Stimulated activated CD8-positive, alpha-beta memory T cell treated with anti-CD3 and anti-CD28 coated beads, Interleukin-7, amount 100 ng/mL, for 1 hour (primary cell): ENCODE data around the gene PCED1B.
A peak's percentile ranks its signal among the peaks of the same experiment; 100 is the strongest.
"Not testable (repeated sequence)": the region's sequence is repeated elsewhere in the genome, so short reads cannot be mapped to it uniquely, and the experiment has no call there.

Experiments used
- DNase-seq, 2 donors: peaks; one replicate each; pipeline ENCODE4 v3.0.0-alpha.2; 2020; ENCODE audit warnings: low read depth in 2 of 2

PCED1B gene, protein sequence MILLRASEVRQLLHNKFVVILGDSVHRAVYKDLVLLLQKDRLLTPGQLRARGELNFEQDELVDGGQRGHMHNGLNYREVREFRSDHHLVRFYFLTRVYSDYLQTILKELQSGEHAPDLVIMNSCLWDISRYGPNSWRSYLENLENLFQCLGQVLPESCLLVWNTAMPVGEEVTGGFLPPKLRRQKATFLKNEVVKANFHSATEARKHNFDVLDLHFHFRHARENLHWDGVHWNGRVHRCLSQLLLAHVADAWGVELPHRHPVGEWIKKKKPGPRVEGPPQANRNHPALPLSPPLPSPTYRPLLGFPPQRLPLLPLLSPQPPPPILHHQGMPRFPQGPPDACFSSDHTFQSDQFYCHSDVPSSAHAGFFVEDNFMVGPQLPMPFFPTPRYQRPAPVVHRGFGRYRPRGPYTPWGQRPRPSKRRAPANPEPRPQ

DNA sequence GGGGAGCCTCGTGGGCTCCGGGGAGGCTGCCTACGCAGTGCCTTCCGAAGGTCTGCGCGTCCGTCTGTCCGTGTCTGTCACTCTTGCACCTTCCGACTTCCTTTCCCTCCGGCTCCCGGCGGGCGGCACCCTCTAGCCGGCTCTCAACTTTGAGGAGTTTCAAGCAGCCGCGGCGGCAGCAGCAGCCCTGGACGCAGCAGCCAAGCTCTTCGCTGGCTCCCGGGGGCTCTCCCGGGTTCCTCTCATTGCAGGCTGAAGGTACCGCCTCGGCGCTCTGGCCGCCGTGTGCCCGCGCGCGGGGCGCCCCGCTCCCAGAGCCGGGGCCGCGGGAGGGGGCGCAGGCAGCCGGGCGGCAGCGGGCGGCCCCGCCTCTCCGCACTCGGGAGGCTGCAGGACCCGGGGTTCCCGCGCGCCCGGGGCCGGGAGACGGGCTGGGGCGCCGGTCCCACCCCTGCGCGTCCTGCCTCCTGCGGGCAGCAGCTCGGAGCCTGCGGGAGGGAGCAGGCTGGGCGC is at the start of gene PCED1B, which contains the start of gene AMIGO2:
TSS of gene PCED1B (plus strand) at position 154 of the 513 bp plus-strand sequence. CDS start 155,443 bp downstream, outside the sequence.
TSS of gene AMIGO2 (minus strand) at position 492 of the 513 bp plus-strand sequence. CDS start 957 bp downstream, outside the sequence.
- peak; percentile 34 to 39 for DNase-seq

DNA sequence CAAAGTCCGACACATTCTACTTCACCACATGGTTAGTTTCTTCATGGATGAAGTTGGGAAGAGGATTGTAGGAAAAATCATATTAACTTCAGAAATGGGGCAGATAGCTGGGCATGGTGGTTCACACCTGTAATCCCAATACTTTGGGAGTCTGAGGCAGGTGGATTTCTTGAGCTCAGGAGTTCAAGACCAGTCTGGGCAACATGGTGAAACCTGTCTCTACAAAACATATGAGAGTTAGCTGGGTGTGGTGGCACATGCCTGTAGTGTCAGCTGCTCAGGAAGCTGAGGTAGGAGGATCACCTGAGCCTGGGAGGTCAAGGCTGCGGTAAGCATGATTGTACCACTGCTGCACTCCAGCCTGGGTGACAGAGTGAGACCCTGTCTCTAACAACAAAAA is 49.5 kb upstream of the PCED1B start:
- no peak for DNase-seq

DNA sequence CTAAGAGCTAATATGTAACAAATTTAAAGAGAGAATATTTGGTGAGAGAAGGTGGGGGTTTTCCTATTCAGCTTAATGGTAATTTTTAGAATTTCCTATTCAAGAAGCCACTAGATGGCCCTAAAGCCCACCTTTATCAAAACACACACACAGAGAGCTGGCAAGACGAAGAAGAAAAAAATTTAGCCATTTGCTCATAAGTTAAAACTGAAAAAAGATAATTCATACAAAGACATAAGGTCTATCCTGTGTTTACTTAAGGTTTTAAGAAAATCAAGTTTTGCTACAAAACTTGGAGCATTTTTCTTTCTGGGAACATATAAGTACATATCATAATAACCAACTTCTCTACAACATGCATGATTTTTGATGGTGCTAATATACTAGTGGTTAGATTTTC is 46.8 kb upstream of the PCED1B start:
- DNase-seq: no peak

DNA sequence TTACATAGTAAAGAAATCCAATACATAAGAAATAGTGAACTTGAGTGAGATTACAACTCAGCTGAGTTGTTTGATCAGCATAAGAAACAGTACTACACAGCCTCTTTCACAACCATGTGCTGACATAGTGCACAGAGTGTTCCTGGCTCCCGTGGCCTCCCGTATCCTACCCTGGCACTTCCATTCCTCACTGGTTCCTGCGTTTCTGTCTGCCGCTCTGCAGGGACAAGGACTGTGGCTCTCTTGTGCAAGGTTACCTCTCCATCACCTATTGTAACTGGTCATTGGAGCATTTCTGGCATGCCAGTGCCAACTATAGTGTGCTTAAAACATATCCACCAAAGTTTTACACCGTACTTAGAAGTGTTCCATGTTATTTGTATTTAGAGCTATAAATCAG is 46.3 kb upstream of the PCED1B start:
- DNase-seq: no peak

DNA sequence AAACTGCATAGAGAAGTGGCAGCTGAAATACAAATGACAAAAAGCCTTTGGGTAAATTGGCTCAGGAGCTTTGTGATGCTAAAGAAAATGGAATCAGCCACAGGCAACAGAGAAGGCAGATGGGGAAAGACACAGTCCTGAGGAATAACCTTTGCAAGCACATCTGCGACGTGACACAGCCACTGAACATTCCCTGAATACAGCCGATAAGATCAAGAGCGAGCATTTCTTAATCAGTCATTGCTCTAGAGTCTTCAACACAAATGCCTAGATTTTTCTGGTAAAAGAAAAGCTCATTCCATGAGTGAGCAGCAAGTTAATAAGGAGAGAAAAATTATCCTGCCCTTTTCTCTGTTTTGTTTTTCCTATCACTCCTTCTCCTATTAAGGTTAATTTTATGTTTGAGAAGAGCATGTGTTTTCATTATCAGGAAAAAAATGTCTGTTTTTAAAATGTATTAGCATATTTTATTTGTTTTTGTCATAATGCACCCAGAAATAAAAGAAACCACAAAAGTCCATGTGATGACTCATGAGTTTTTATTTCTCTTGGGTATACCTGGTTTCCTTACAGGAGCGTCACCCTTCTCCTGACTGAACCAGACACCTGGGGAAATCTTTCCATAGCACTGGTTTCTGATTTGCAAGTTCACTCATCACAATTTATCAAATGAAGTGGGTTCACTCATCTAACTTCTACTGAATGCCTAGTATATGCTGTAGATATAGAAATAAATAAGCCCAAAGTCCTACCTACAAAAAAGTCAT is 45.4 kb upstream of the PCED1B start:
- DNase-seq: no peak

DNA sequence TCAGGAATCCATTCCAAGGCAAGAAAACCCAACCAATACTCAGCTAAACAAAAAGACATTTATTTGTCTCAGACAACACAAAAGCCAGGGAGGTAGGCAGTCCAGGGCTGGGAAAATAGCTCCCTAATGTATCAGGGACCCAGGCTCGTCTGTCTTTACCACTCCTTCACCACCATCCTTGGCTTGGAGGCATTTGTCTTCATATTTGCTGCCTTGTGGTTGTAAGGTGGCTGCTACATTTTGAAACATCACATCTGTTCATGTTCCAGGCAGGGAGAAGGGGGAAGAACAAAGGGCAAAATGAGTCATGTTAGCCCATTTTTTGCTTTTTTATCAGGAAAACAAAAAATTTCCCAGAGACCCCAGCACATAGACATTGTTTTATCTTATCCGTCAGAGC is 44.8 kb upstream of the PCED1B start:
- DNase-seq: no peak

DNA sequence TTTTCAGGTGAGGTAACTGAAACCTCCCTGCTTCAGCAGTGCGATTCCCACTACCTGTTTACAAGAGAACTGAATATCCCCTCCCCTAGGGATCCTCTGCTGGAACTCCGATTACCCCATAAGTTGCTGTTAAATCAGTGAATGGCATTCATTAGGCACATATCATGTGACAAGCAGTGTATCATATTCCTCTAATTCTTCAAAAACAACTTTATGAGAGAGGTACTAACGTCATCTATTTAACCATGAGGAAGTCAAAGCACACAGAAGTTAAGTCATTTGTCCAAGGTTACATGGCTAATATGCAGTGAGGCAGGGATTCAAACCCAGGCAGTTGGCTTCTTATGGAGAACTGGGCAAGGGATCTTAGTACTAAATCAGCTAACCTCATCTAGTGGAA is 43.9 kb upstream of the PCED1B start:
- DNase-seq: no peak

DNA sequence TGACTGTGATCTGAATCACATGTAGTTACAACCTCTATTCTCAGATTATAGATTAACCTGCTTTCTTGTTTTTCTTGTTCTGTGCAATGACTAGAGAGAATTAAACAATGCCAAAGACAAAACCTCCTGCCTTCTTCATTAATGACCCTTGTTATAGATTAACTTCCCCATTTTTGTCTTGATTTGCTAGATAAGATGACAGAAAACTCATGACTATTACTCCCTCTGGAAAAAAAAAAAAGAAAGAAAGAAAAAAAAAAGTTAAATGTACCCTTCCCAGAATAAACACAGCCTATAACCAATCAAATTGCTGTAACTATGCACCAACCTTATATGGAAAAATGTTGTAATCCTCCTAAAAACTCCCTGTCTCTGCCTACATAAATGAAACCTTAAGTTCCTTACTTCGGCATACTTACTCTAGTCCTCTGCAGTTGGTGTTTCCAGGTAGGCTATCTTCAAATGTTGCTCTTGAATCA is 41.1 kb upstream of the PCED1B start:
- no peak for DNase-seq

DNA sequence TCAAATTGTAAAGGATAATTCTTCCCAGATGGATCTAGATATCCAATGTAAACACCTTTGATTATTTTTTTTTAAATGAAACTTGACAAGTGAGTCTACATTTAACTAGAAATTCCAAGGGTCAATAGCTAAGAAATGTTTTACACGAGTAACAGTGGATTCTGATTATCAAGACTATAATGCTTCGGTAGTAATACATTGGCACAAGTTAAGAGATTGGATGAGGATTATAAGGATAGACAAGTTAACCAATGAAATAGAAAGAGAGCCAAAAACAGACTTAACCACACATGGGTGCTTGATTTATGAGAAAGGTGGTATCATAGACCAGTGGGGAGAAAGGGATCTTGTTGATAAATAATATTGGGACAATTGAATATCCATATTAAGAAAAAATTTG is 40.3 kb upstream of the PCED1B start:
- no peak for DNase-seq

DNA sequence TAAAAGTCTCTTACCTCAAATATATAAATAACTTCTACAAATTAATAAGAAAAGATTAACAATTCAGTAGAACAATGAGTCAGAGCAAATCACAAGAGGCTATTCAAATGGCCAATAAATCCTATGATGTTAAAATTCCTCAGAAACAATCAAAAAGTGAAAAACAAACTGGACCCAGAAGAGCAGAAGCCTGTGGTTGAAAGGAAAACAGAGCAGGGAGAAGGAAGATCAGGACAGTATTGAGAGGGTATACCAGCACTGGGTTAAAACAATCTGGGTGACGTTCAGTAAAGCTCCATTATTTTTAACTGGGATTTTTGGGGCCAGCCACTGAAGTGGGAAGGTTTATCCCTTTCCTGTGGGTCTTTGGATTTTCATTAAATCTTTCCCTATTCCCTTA is 39.7 kb upstream of the PCED1B start:
- DNase-seq: no peak

DNA sequence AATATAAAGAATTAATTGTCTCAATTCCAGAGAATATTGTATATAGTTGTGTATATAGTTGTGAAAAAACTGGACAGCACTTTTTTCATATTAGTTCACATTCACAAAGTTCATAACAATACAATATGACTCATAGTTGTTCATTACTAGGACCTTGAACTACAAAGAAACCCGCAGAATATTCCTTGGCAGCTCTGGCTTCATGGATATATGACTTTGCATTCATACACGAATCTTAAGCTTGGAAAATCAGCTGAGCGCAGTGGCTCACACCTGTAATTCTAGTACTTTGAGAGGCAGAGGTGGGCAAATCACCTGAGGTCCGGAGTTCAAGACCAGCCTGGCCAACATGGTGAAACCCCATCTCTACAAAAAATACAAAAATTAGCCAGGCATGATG is 38.1 kb upstream of the PCED1B start:
- DNase-seq: no peak

DNA sequence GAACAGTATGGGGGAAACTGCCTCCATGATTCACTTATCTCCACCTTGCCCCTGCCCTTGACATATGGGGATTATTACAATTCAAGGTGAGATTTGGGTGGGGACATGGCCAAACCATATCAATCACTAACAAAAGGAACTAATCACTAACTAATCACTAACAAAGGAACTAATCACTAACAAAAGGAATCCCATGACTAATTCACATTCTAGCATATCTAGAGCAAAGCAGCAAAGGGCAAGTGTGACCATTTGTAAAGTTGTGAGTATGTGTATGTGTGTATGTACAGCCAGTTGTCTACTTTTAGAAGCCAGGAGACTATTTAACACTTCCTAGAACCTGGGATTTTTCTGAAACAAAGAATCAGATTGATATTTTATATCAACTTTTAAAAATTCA is 30.9 kb upstream of the PCED1B start:
- DNase-seq: no peak

DNA sequence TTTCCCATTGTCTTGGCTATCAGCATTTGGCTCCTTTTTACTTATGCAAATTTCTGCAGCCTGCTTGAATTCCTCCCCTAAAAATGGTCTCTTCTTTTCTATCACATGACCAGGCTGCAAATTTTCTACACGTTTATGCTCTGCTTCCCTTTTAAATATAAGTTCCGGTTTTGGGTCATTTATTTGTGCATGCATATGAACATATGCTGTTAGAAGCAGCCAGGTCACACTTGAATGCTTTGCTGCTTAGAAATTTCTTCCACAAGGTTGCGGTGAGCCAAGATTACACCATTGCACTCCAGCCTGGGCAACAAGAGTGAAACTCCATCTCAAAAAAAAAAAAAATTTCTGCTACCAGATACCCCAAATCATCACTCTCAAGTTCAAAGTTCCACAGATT is 28.1 kb upstream of the PCED1B start:
- DNase-seq: not testable (repeated sequence)

DNA sequence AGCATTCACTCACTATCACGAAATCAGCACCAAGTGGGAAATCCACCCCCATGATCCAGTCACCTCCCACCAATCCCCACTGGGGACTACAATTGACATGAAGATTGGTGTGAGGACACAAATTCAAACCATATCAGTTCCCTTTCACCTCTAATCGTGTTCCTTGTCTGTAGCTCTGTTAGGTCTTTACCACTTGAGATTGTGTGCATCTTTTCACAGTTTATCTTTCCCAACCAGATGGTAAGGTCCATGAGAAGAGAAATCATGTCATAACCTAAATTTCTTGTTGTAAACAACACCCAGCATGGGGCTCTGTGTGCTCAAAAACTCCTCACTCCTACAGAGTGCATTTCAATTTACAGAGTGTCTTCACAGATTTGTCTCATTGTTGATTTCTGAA is 27.1 kb upstream of the PCED1B start:
- no peak for DNase-seq

DNA sequence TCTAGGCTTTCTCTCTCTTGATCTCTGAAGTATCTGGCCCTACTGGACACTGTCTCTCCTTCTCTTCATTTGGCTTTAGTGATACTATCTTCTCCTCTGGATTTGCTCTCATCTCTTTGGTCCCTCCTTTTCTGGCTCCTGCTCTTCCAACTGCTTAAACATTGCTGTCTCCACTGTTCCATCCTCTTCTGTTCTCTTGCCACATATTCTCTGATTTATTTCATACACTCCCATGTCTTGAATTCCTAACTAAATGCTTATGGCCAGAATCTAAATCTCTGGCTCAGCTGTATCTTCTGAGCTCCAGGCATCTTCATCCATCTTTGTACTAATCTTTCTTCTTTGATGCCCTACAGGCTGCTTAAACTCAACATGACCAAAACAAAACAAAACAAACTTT is 25.5 kb upstream of the PCED1B start:
- DNase-seq: no peak

DNA sequence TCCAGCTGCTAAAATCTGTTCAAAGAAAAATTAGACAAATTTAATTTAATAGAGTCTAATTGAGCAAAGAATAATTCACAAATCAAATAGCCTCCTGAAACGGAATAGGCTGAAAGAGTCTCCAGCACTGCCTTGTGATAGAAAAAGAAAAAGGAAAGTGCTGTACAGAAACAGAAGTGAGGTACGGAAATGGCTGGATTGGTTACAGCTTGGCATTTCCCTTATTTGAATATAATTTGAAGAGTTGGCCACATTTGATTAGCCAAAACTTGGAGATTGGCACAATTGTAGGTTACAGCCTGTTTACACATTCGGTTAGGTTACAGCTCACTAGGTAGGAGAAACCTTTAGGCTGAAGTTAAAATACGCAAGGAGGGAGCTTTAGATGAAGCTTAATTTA is 24.8 kb upstream of the PCED1B start:
- no peak for DNase-seq

DNA sequence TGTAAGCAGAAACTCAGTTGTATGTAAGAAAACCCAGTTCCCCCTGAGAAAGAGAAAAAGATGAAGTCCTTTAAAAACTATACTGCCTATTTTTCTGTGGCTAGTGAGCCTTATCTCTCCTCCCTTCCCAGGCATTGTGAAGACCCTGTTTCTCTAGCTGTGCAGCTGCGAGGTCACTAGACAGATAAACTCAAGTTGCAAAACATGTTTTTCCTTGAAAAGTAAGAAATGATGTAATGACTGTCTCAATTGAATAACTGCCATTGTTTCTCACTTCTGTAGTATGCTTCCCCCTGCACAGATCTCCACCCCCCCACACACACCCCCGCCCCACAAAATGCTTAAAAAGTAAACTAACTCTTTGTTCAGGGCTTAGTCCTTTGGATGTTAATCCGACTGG is 23.6 kb upstream of the PCED1B start:
- DNase-seq: not testable (repeated sequence)

DNA sequence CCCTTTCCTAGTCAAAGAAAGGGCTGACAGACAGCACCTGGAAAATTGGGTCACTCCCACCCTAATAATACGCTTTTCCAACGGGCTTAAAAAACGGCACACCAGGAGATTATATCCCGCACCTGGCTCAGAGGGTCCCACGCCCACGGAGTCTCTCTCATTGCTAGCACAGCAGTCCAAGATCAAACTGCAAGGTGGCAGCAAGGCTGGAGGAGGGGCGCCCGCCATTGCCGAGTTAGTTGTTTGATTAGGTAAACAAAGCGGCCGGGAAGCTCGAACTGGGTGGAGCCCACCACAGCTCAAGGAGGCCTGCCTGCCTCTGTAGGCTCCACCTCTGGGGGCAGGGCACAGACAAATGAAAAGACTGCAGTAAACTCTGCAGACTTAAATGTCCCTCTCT is 22.5 kb upstream of the PCED1B start:
- DNase-seq: not testable (repeated sequence)

DNA sequence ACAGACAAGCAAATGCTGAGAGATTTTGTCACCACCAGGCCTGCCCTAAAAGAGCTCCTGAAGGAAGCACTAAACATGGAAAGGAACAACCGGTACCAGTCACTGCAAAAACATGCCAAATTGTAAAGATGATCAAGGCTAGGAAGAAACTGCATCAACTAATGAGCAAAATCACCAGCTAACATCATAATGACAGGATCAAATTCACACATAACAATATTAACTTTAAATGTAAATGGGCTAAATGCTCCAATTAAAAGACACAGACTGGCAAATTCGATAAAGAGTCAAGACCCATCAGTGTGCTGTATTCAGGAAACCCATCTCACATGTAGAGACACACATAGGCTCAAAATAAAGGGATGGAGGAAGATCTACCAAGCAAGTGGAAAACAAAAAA is 20.8 kb upstream of the PCED1B start:
- not testable (repeated sequence) for DNase-seq

DNA sequence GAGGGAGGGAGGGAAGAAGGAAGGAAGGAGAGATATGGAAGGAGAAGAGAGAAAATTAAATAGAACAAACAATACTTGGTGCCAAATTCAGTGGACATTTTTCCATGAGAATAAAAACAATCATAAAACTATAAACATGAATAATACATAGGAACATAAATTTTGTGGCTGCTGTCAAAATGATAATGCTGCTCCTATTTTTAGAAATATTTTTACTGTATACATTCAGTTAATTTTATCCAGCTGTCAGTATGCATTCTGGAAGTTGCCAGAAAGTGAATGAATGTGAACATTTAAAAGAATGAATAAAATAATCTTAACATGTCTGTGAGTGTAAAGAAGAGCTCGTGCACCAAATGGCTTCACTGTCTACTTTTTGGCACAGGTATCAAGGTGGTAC is 13.9 kb upstream of the PCED1B start:
- no peak for DNase-seq

DNA sequence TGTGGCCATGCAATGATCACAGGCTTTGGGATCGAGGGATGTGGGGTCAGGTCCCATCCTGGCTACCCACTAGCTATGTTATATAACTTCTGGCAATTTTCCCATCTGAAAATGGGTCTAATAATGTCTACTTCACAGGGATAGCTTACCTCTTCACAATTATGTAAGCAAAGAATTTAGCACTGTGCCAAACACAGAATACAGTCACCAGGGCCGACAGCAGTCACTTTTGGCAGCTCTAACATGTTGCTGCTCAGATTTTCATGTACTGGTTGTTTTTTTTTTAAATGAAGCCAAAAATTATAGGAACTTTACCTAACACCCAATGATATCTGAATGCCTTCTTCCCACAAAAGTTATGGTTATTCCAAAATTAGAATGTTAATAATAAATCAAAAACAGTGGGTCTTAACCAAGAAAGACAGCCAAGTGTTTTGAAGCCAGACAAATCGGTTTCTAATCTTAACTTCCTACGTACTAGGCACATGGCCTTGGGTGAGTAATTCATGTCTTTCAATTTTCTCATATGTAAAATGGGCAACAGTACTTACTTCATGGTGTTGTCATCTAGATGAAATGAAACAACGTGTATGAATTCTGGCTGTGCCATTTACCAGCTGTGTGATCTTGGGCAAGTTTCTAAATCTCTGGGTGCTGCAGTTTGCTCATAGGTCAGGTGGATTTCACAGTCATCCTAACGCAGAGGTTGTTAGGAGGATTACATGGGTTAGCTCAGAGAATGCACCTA is 13.0 kb upstream of the PCED1B start:
- no peak for DNase-seq

DNA sequence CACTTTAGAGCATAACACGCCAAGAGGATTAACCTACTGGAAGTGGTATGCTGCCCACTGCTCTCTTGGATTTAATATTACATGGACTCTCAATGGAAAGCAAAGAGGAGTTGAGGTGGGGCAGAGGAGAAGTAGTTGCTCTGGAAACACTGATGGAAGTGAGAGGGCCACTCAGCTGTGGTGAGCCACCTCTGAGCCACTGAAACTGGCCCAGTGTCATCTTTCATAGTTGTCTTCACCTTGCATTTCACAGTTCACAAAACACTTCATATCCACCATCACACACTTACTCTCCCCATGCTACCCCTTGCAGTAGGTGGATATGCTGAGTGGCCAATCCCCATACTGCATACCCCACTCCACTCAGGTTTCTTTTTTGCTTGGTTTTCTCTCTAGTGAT is 12.2 kb upstream of the PCED1B start:
- DNase-seq: no peak
